NCI-H524 treated with DMSO at 0.1 percent for 48 hours (cell line): Measurements from ENCODE around the gene MKLN1.

ENCODE experiments used
- DNase-seq: peaks from one replicate; lab custom pipeline; 2025; lab: John Stamatoyannopoulos, UW

Gene MKLN1

GRCh38 chr7:131522325-131522930 is 194.8 kb downstream of the MKLN1 start:
- DNase-seq: no peak

- DNase-seq: no peak
Measured at GRCh38 chr7:131524115-131524514, 196.4 kb downstream of the MKLN1 start.

DNA sequence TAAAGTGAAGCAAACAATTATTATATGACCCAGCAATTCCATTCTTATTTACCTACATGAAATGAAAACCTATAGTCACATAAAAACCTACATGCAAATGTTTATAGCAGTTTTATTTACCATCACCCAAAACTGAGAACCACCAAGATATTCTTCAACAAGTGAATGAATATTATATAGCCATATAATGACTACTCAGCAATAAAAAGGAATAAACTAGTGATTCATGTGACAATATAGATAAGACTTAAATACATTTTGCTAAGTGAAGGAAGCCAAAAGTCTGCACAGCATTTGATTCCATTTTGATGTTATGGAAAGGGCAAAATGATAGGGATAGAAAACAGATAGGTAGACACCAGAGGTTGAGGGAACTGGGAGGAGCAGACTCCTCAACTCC is 197.0 kb downstream of the MKLN1 start:
- DNase-seq: no peak

DNA sequence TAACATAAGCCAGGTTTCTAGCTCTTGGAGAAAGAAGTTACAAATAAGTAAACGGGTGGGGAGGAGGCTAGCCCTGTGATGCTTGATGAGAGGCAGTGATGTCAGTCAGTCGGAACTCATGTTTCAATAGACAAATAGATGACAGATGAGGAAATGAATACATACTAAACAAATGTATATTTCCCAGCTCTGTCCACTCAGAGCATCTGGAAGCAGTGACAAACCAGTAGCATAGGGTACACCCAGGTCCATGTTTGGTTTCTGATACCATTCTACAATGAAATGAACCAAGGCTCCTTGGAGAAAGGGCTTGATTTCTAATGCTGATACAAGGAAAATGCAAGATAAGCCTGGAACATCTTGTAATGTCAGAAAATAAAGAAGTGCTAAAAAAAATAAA is 198.1 kb downstream of the MKLN1 start:
- no peak for DNase-seq

- DNase-seq: no peak
Measured at GRCh38 chr7:131527456-131527855, 199.8 kb downstream of the MKLN1 start.

DNA sequence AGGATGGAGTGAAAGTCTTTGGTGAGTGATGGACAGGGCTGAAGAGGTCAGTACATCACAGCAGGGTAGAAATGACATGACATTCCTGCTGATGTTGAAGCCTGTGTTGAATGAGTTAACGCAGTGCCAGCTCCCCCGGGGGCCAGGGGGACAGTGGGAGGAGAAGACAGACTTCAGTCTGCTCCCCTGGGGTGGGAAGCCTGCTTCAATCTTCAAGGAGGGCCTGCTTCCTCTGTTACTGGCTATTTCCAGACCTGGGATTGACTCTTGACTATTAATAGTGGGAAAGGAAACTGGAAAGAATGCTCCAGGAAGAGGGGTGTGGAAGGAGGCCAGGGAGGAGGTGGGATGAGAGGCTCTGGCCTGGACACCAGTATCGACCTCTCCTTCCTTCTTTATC is 201.5 kb downstream of the MKLN1 start:
- no peak for DNase-seq

DNA sequence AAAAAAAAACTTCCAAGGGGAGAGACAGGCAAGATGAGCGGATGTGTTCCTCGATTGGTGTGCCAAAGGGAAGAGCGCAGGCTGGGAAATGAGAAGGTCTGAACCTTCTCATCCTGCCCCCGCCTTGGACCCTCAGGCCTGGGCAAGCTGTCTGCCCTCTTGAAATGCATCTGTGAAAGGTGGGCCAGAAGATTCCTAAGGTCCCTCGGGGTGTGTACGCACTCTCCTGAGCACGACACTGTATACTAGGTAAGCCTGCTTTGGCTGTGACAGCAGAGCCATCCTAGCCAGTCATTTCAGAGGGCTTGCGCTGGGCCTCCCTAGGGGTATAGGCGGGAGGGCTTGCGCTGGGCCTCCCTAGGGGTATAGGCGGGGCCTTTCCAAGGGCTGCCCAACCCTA is 201.9 kb downstream of the MKLN1 start:
- no peak for DNase-seq

GRCh38 chr7:131530137-131530536 is 202.5 kb downstream of the MKLN1 start:
- DNase-seq: no peak

- DNase-seq: no peak
Measured at GRCh38 chr7:131532570-131533091, 205.0 kb downstream of the MKLN1 start.

GRCh38 chr7:131533151-131533559 is 205.5 kb downstream of the MKLN1 start:
- no peak for DNase-seq

DNA sequence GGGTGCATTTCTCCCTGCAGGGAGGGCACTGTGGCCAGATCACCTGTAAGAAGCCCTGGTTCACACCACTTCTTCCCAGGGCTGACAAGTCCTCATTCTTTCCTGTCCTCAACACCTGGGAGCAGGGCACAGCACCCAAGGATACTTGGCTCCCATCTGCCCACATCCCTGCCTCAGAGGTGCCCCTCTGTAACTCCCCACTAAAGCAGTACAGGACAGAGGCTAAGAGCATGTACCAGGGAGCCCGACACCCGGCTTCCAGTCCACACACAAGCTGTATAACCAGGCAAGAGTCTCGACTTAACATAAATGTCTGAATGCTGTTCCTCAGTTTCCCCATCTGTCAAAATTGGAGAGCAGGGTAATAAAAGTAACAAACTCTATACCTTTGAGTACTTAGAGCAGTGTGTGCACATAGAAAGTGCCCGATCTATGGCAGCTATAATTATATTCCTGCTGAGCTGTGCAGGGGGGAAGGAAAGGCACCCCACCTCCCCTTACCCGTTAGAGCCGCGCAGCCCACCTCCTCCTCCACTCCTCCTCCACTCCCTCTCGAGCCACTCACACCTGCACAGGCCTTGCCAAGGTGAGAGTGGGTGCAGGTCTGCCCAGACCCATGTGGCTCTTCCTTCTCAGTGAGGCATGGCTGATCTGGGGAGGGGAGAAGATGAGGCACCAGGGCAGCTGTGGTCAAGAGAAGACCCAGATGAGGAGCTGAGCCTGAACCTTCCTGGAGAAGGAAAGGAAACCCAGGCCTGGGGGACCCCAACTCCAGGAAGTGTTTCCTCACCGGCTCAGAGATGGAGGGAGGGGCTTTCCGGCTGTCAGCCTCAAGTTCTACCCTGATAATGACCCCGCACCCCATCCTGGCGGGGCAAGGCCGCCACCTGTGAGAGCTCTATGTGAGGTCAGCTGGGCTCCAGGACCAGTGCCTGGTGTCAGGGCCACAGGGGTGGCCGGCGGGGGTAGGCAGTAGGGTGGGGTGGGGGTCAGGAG is 206.2 kb downstream of the MKLN1 start:
- DNase-seq: no peak

GRCh38 chr7:131536361-131536849 is 208.7 kb downstream of the MKLN1 start:
- no peak for DNase-seq

DNA sequence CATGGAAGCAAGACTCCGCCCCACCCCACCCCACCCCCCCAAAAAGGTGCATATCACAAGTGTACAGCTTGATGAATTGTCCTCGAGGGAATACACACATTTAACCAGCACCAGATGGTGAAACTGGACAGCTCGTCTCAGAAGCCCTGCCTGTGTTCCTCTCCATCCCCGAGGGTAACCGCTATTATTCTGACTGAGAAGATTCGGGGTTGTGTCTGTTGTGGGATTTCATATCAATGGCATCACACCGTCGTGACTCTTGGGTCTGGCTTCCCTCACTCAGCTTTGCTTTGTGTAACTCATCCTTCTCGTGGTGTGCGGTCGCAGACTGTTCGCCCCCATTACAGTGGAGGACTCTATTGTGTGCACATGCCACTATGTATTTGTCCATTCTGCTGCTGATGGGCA is 209.9 kb downstream of the MKLN1 start:
- peak; percentile 34 for DNase-seq

DNA sequence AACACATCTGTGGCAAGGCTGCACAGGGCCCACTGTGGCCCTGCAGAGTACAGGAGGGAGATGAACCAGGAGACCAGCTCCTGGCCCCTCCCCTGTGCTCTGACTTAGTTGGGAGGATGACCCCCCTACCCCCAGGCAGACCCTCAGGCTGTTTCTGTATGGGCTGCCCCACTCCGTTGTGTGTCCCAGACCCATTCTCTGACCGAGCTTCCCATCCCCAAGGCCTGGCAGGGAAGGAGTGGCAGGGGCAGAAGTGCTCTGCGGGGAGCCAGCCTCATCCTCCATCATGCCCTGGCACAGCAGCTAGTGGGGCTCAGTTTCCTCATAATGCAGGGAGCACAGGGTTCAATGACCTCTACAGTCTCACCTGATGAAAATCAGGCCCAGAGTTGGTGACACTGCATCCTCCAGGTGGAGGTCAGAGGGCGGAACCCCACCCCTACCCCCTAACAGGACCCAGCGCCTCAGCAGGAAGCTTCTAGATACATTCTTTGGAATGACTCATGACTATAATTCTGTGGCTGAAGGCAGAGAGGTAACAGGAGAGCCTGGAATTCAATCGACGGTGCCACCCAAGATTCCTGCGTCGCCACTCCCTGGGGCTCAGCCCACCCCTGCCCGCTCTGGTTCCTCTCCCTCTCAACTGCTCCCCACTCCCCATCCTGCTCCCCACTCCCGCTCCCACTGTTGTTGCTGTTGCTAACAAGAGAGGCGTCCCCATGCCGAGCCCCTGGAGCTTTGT is 210.6 kb downstream of the MKLN1 start:
- DNase-seq: no peak

DNA sequence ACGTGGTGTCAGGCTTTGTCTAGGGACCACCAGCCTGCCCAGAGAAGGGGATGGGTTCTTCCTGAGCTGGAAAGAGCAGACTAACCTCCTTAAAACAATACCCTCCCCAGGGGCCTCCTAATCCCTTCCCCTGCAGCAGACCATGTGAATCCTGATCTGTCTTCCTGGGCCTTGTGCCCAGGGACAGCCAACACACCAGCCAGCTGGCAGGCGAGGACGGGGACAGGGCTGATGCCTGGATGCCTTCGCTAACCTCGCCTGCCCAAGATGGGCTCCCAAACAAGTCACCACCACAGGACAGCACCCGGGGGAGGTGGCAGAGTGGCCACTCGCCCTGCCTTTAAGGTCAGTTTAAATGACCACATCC is 211.1 kb downstream of the MKLN1 start:
- DNase-seq: peak; percentile 63

- no peak for DNase-seq
Measured at GRCh38 chr7:131540491-131541162, 213.0 kb downstream of the MKLN1 start.

DNA sequence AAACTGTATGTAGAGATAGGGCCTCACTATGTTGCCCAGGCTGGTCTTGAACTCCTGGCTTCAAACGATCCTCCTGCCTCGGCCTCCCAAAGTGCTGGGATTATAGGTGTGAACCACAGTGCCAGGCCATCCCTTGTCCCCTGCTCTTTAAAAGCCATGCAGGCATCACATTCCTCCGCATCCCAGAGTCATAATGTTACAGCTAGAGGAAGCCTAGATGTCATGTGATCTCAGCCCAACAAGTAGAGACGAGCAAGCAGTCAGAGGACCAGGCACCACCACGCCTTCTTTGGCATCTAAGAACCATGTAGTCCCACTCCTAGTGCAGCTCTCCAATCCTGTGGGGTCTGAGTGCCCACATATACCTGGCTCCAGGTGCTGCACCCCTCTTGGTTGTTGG is 215.6 kb downstream of the MKLN1 start:
- DNase-seq: no peak

- DNase-seq: no peak
Measured at GRCh38 chr7:131544021-131544420, 216.3 kb downstream of the MKLN1 start.

GRCh38 chr7:131544449-131545301 is 217.0 kb downstream of the MKLN1 start:
- DNase-seq: no peak

DNA sequence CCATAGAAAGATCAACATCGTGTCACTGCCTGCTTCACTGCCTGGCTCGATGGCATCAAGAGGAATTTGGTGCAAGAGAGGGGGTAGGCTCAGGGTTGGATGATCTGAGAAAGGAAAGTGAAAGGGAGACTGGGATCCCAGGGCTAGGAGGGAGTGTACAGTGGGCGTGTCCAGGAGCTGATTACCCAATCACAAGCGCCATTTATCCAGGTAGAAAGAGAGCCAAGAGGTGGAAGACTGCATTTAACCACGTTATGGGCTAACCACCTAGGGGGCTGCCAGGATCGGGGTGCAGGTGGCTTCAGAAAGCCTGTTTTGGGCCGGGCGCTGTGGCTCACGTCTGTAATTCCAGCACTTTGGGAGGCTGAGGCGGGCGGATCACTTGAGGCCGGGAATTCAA is 218.4 kb downstream of the MKLN1 start:
- no peak for DNase-seq
